NCI-H1694 treated with DMSO at 0.1 percent for 48 hours (cell line): Measurements from ENCODE around the gene TAC3.
"Not testable (repeated sequence)": the region's sequence is repeated elsewhere in the genome, so short reads cannot be mapped to it uniquely, and the experiment has no call there.

ENCODE experiments used
- DNase-seq: peaks from one replicate; lab custom pipeline; 2025; lab: John Stamatoyannopoulos, UW

TAC3 gene

DNA sequence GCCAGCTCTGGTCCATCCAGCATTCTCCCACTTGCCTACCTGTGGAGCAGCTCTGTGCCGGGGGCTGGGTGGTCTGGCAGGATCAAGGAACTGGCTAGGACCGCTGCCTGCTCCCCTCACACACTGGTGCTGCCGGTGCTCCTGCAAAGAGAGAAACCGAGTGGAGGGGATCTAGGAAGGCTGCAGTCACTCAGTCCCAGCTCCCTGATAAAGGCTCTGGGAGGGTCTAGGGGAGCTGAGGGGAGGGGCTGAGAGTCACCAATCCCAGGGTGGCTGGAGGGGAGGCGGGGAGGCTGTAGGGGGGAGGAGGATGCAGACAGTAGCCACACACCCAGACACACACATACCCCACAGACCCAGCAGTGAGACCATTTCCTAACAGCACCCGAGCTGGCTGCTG, at the start of gene TAC3:
TAC3 (minus strand) TSS at position 182 of the 400 bp plus-strand sequence. CDS start 732 bp downstream, outside the sequence.
- DNase-seq: no peak

GRCh38 chr12:57063991-57064685, 47.8 kb upstream of the TAC3 start:
- no peak for DNase-seq

GRCh38 chr12:57058454-57058853, 42.1 kb upstream of the TAC3 start:
- no peak for DNase-seq

DNA sequence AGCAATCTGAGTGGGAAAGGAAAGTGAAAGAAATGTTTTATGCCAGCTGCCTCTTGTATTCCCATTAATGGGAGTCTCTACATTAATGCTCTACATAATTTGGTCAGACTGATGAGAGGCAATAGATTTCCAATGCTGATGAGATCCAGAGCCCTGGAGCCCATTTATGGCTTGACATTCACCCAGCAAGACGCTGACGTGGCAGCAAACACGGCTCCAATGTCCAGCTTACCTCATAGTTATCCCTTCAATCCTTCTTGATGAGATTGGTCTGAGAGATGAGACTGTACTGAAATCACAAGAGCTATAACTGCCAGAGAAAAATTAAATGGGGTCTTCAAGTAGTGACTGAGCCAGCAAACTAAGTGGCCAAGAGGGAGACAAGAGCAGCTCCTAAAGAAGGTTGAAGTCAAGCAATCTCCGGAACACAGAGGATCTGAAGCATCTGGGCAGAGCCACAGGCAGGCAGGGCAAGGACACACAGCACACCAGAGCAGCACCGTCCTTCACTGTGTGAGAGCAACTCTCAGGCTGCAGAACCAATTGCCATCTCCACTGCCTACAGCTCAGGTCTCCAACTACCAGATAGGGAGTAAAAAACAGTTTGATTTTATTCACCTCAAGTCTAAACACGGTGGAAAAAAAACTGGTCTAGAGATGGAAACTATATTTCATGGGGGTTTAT, 40.9 kb upstream of the TAC3 start:
- no peak for DNase-seq

DNA sequence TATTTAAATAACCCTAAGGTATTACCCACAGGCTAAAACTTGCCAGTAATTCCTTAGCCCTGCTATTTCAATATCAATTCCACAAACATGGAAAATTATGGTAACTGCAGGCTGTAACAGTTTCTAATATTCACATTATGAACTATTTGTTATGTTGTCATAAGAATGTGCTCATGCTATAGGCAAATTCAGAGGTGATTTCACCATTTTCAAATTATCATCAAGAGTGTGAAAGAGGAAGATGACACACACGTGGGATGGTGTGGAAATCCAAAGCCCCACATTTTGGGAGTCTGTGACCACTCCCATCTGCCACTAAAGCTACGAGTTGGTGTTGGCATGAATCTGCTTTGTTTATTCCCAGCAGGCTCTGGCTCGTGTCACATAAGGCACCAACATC, 39.5 kb upstream of the TAC3 start:
- DNase-seq: no peak

DNA sequence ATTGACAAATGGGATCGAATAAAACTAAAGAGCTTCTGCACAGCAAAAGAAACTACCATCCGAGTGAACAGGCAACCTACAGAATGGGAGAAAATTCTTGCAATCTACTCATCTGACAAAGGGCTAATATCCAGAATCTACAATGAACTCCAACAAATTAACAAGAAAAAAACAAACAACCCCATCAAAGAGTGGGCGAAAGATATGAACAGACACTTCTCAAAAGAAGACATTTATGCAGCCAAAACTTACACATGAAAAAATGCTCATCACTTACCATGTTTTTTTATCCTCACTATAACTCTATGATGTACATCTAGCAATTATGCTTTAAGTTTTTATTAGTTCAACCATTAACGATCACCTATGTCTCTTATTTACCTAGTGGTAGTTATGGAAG, 37.6 kb upstream of the TAC3 start:
- DNase-seq: not testable (repeated sequence)

- not testable (repeated sequence) for DNase-seq
Observed at GRCh38 chr12:57053146-57053545, 36.8 kb upstream of the TAC3 start.

GRCh38 chr12:57051011-57051410, 34.7 kb upstream of the TAC3 start:
- no peak for DNase-seq

GRCh38 chr12:57049890-57050289, 33.6 kb upstream of the TAC3 start, which contains the start of gene MYO1A:
MYO1A (minus strand) TSS chr12:57050129; CDS start chr12:57048323, 1,806 bp downstream.
- no peak for DNase-seq

GRCh38 chr12:57049119-57049446, 32.8 kb upstream of the TAC3 start:
- no peak for DNase-seq

DNA sequence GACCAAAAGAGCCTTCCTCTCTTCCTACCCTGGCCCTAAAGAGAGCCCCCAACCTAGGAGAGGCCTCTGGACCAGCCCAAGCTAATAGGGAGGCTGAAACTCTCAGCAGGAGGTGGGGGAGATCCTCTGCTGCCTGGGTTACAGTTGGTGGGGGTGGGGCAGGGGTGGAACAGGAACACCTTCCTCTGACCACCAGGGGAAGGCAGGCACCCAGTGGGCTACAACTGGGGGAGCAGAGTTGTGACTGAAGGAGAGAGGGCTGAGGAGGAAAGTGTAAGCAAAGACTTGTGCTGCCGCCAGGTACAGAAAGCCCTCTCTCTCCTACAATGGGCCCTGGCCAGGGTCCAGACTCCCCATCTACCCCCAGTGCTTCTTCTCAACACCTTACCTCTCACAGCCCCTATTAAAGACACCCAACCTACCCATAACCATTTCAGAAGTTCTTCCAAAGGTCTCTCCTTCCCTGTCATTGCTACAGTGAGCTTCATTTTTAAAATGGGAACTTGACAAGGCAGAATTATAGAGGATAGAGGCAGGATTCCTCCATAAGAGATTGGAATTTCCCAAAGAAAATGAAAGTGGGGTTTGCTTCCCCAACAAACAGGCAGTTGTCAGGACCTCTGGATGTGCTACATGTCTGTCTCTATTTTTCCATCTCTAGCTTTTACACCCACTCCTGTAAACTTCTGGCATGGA, 32.2 kb upstream of the TAC3 start:
- no peak for DNase-seq

DNA sequence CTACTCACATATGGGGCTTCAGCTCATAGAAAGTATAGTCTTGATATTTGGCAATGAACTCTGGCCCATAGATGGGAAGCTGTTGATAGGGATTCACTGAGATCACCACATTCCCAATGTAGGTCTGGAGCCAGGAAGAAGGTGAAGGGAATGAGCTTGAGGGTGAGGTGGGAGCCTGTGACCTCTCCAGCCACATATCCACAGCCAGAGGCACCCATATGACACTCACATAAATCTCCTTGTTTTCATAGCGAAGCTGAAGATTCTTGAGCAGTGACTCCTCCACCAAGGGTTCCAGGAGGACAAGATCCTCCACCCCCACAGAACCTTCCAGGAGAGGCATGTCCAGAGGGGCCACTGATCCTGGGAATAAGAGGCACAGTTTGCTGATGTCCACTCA, 31.7 kb upstream of the TAC3 start:
- no peak for DNase-seq

DNA sequence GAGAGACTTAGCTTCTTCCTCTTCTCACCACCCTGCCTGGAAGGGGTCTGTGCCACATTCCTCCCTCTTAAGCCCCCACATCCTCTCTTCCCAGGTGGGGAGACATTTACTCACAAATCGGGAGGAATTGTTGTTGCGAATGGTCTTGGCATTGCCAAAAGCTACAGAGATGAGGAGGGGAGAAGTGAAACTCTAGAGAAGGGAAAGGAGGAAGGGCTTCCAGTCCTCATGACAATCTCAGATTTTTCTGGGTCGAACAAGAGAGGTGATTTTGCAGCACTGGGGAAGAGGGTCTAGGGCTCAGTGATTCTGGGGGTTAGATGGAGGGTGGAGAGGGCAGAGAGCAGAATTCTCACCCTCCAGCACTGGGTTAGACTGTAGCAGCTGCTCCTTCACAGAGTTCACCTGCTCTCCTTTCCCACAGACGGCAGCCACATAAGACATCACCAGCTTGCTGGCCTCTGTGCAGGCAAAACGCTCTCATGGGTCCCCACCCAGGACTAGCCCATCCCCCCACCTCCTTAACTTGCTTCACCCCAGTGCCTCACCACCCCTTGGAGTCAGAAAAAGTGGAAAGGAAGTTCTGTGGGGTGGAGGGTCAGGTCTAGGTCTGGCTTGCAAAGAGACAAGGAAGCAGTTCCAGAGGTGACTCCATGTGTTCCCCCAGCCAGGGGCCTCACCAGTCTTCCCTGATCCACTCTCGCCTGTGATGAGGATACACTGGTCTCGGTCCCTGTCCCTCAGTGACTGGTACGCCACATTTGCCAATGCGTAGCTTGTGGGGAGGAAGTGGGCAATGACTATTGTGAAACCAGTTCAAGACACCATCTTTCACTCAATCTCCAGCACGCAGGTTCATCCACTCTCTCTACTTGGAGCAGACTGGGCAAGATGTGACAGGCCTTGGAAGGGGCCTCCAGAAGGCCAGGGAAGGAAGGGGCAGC, 30.9 kb upstream of the TAC3 start:
- no peak for DNase-seq

- DNase-seq: no peak
Observed at GRCh38 chr12:57046086-57046791, 29.9 kb upstream of the TAC3 start.

DNA sequence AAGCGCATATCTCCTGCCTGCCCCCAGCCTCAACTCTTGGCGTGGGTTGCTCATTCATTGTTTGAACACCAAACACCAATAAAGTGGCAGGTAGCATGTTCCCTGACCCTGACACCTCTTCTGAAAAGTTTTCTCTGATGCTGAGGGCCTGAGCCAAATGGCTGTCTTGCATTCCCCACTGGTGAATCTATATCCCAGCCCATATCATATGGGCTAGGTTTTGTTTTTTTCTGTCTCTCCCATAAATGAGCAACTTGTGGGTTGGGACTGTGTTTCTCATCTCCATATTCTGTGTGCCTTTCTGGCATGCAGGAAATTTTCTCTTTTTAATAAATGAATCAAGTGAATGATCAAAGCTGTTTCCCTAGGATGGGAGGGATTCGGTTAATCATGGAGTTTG, 28.6 kb upstream of the TAC3 start:
- no peak for DNase-seq

DNA sequence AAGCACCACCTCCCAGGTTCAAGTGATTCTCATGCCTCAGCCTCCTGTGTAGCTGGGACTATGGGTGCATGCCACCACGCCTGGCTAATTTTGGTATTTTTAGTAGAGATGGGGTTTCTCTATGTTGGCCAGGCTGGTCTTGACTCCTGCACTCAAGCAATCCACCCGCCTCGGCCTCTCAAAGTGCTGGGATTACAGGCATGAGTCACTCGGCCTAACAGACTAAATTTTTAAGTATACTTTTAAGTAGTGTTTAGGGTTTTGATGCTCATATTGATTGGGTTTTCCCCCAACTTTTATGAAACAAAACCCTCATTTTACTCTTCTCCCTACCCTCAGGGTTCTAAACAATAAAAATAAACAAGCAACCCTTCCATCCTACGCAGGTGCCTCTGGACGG, 28.1 kb upstream of the TAC3 start:
- no peak for DNase-seq

DNA sequence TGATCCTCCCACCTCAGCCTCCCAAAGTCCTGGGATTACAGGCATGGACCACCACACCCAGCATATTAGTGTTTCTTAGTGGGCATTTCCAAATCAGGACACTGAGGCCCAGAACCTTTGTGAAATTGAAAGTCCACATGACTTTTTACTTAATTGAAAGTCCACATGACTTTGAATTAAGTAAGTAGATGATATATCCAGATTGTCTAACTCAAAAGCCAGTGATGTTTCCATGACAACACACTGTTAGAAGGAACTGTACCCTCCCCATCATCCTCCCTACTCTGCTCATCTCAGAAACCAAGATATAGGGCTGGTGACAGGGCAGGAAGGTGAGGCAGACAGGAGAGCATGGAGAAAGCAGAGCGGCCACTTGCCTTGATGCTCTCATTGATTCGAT, 26.4 kb upstream of the TAC3 start:
- no peak for DNase-seq

DNA sequence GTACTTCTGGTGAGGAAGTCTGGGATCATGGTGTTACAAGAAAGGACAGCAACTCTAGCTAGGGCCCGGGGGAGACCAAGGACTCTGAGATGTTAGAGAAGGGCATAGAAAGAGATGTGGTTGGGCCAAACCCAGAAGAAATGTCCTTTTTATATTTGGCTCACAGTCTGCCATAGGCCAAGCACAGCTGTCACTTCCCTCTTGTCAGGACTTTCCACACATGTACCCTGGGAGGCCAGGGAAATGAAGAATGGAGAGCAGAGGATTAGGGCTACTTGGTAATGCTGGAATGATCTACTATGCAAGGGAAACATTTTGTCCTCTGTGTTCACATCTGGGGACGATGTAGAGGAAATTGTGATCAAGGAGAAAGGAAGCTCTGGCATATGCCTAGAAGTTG, 24.4 kb upstream of the TAC3 start:
- DNase-seq: no peak

GRCh38 chr12:57040211-57040610, 23.9 kb upstream of the TAC3 start:
- no peak for DNase-seq

DNA sequence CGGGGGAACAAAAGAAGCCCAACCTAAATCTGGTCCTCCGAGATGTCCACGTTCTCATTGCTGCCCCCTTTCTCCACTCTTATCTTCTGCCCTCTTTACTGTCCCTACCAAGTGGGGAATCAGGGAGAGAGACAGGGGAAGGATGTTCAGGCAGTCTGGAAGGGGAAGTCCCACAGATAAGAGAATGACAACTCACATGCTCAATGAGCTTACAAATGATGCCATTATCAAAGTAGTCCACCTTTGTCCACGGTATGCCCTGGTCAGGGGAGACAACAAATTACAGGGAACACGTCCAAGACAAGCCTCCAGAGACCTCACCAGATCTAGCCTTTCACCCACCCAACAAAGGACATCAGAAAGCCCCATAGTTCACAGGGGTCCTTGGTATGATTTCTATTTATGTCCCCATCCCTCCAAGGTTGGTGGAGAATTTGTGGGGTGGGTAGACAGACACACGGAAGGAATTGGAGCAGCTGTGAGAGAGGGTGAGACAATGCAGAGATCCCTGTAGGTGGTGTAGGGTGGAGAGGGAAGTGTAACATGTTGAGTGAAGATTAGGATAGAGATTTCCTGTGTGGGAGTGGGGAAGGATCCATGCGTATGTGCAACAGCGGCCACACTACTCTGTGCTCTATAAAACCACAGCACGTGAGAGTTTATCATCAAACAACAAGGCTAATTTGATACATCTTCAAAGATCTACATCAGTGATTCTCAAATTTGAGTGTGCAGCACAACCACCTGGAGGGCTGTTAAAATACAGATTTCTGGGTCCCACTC, 22.9 kb upstream of the TAC3 start:
- no peak for DNase-seq

- DNase-seq: no peak
Observed at GRCh38 chr12:57037264-57037663, 20.9 kb upstream of the TAC3 start.
